MM.1S (cell line): ENCODE measurements around the gene TMCC1.

ENCODE experiments used
- DNase-seq: peaks from one replicate; pipeline ENCODE4 v3.0.0-alpha.2; 2015
- H2AFZ ChIP-seq: fragments of 300-600 bp; sonication (generic); 2 replicates; pipeline ENCODE4 v1.6.0; 2016; ENCODE audit warnings: antibody characterized with exemption, low read length
- H3F3A ChIP-seq: fragments of 300-600 bp; sonication (generic); 2 replicates; pipeline ENCODE4 v1.6.1; 2016; ENCODE audit warnings: mild to moderate bottlenecking, antibody characterized with exemption, low read length, moderate library complexity, mixed read lengths; ENCODE audit not compliant: insufficient read depth
- H3K27ac ChIP-seq: fragments of 300-600 bp; sonication (generic); 2 replicates; pipeline ENCODE4 v1.5.1; 2016; ENCODE audit warnings: mild to moderate bottlenecking, low read length
- H3K27me3 ChIP-seq: fragments of 300-600 bp; sonication (generic); replicated peaks from 2 replicates; pipeline ENCODE4 v1.6.0; 2016; ENCODE audit warnings: low read length; ENCODE audit not compliant: insufficient read depth
- H3K36me3 ChIP-seq: fragments of 300-600 bp; sonication (generic); replicated peaks from 2 replicates; pipeline ENCODE4 v1.6.1; 2016; ENCODE audit warnings: mild to moderate bottlenecking, low read length, mixed read lengths; ENCODE audit not compliant: insufficient read depth
- H3K4me1 ChIP-seq: fragments of 300-600 bp; sonication (generic); 2 replicates; pipeline ENCODE4 v1.6.1; 2016; ENCODE audit warnings: low read length, mixed read lengths
- H3K4me2 ChIP-seq: fragments of 300-600 bp; sonication (generic); 2 replicates; pipeline ENCODE4 v1.6.0; 2016; ENCODE audit warnings: low read depth, low read length
- H3K4me3 ChIP-seq: fragments of 300-600 bp; sonication (generic); 2 replicates; pipeline ENCODE4 v1.5.1; 2016; ENCODE audit warnings: low read length, mixed read lengths
- H3K79me2 ChIP-seq: fragments of 300-600 bp; sonication (generic); 2 replicates; pipeline ENCODE4 v1.6.1; 2016; ENCODE audit warnings: mixed run types, low read length, mixed read lengths
- H3K9ac ChIP-seq: fragments of 300-600 bp; sonication (generic); 2 replicates; pipeline ENCODE4 v1.6.1; 2016; ENCODE audit warnings: low read length, mixed read lengths
- H3K9me2 ChIP-seq: fragments of 300-600 bp; sonication (generic); replicated peaks from 2 replicates; pipeline ENCODE4 v1.6.1; 2016; ENCODE audit warnings: mild to moderate bottlenecking, low read length, mixed read lengths; ENCODE audit not compliant: insufficient read depth
- H3K9me3 ChIP-seq: fragments of 300-600 bp; sonication (generic); replicated peaks from 2 replicates; pipeline ENCODE4 v1.6.1; 2016; ENCODE audit warnings: mild to moderate bottlenecking, low read length, mixed read lengths; ENCODE audit not compliant: insufficient read depth
- H4K20me1 ChIP-seq: fragments of 300-600 bp; sonication (generic); 2 replicates; pipeline ENCODE4 v1.6.1; 2016; ENCODE audit warnings: mild to moderate bottlenecking, low read length, moderate library complexity, mixed read lengths; ENCODE audit not compliant: insufficient read depth
- EZH2 ChIP-seq: fragments of 300-600 bp; sonication (generic); optimal IDR thresholded peaks from 2 replicates; pipeline ENCODE3; 2017; ENCODE audit warnings: low read depth, mild to moderate bottlenecking, antibody characterized with exemption, low read length, mixed read lengths
- EZH2phosphoT487 ChIP-seq: fragments of 300-600 bp; sonication (generic); IDR thresholded peaks from 2 replicates; pipeline ENCODE4 v1.6.1; 2018; ENCODE audit warnings: antibody characterized with exemption, low read length
- TF ChIP-seq, protein P1 (sequence below): fragments of 300-600 bp; sonication (generic); IDR thresholded peaks from 2 replicates; pipeline ENCODE4 v1.5.1; 2016; ENCODE audit warnings: antibody characterized with exemption, low read length, mixed read lengths

TMCC1 gene

GRCh38 chr3:129621626-129622225, 271.8 kb downstream of the TMCC1 start:
- TF ChIP-seq, protein P1, sequence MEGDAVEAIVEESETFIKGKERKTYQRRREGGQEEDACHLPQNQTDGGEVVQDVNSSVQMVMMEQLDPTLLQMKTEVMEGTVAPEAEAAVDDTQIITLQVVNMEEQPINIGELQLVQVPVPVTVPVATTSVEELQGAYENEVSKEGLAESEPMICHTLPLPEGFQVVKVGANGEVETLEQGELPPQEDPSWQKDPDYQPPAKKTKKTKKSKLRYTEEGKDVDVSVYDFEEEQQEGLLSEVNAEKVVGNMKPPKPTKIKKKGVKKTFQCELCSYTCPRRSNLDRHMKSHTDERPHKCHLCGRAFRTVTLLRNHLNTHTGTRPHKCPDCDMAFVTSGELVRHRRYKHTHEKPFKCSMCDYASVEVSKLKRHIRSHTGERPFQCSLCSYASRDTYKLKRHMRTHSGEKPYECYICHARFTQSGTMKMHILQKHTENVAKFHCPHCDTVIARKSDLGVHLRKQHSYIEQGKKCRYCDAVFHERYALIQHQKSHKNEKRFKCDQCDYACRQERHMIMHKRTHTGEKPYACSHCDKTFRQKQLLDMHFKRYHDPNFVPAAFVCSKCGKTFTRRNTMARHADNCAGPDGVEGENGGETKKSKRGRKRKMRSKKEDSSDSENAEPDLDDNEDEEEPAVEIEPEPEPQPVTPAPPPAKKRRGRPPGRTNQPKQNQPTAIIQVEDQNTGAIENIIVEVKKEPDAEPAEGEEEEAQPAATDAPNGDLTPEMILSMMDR: no peak
- TF ChIP-seq EZH2phosphoT487 (no peak), EZH2 (no peak)
- no peaks in the 10 kb centered on the region for H3K9me3 ChIP-seq

DNA sequence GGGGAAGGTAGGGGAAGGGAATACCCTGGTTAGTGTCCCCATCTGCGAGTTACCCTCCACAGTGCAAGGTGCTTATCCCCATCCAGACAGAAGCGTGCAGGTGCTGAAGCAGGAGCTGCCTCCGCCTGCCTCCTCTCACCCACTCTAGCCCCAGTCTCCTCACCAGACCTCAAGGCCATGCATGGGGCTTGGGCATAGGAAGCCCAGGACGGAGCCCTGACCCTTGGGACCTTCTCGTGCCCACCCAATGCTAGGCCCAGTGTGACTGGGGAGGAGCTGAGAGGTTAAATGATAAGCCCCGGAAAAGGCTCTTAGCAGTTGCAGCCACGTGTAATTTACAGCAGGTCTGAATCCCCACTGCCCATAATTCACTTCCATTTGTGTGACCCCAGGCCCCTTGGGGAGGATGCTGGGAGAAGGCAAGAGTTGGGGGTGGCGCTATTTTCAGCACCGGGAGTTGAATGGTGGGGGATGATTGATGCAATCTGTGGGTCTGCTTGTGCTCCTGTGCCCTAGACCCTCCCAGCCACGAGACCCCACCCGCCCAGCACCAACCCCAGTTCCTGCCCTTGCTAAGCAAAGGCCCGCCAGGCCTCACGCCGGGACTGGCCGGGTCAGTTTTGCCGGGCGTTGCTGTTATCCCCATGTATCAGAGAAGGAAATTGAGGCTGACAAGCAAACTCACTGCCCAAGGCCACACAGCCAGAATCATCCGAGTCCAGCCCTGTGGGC, 272.5 kb downstream of the TMCC1 start:
- Histone ChIP-seq H3K79me2 (no peaks in the 10 kb centered on the region), H3K4me3 (no peak overlapping the region), H3K9me3 (no peaks in the 10 kb centered on the region), H3K36me3 (no peaks in the 10 kb centered on the region), H3K4me1 (no peaks in the 10 kb centered on the region), H3K27me3 (no peaks in the 10 kb centered on the region), H3K27ac (no peak overlapping the region), H3F3A (no peaks in the 10 kb centered on the region), H3K4me2 (no peak overlapping the region), H2AFZ (no peak overlapping the region), H3K9ac (no peak overlapping the region), H4K20me1 (no peaks in the 10 kb centered on the region), H3K9me2 (no peaks in the 10 kb centered on the region)
- TF ChIP-seq, protein P1: no peak
- TF ChIP-seq EZH2 (no peak), EZH2phosphoT487 (no peak)
- no peak for DNase-seq

More at GRCh38 chr3:129621626-129622225, 271.8 kb downstream of the TMCC1 start:
- H3K27me3 ChIP-seq: no peaks in the 10 kb centered on the region
- H3K79me2 ChIP-seq: no peaks in the 10 kb centered on the region
- H3K36me3 ChIP-seq: no peaks in the 10 kb centered on the region
- no peaks in the 10 kb centered on the region for H4K20me1 ChIP-seq
- H3K4me3 ChIP-seq: no peak overlapping the region
- H3K4me2 ChIP-seq: no peak overlapping the region
- no peak for DNase-seq
- no peak overlapping the region for H3K27ac ChIP-seq
- no peaks in the 10 kb centered on the region for H3K9me2 ChIP-seq
- peaks cover 5% of the 10 kb centered on the region for H3K4me1 ChIP-seq
- no peak overlapping the region for H3K9ac ChIP-seq
- no peaks in the 10 kb centered on the region for H3F3A ChIP-seq
- H2AFZ ChIP-seq: no peak overlapping the region

DNA sequence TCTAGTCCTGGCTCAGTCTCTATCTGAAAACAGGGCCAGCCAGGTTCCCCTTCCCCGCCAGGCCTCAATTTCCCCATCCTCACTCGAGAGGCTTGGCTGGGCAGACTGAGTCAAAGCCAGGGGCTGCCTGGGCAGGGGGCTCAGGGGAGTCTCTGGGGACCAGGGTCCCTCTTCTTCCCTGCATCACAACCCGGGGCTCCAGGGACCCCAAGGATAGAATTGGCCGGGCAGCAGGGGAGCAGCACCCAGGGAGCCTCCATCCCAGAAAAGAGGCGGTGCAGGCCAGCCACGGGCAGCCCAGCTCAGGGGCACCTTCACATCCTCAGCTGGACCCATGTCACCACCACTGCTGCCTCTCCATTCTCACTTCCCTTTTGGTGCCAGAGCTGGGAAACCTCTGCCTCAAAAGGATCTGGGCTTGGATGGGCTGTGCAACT, 273.8 kb downstream of the TMCC1 start:
- Histone ChIP-seq H3F3A (no peaks in the 10 kb centered on the region), H3K9me2 (no peaks in the 10 kb centered on the region), H3K4me3 (no peak overlapping the region), H3K4me2 (no peak overlapping the region), H3K36me3 (no peaks in the 10 kb centered on the region), H2AFZ (no peak overlapping the region), H4K20me1 (no peaks in the 10 kb centered on the region), H3K4me1 (no peaks in the 10 kb centered on the region), H3K27ac (no peak overlapping the region), H3K9me3 (no peaks in the 10 kb centered on the region), H3K9ac (no peak overlapping the region), H3K27me3 (no peaks in the 10 kb centered on the region), H3K79me2 (no peaks in the 10 kb centered on the region)
- no peak for DNase-seq
- TF ChIP-seq, protein P1: no peak
- no peak for TF ChIP-seq EZH2
- no peak for TF ChIP-seq EZH2phosphoT487
